ENCODE measurements around the gene DDX51. TPM values are rescaled to one million over a fixed set of nuclear protein-coding genes. Genes with fewer than 3 reads are reported as not detected.

DDX51 gene
- polyA plus RNA-seq, 3 donors = 15.2 to 25.7 (median 21.5) TPM

DNA sequence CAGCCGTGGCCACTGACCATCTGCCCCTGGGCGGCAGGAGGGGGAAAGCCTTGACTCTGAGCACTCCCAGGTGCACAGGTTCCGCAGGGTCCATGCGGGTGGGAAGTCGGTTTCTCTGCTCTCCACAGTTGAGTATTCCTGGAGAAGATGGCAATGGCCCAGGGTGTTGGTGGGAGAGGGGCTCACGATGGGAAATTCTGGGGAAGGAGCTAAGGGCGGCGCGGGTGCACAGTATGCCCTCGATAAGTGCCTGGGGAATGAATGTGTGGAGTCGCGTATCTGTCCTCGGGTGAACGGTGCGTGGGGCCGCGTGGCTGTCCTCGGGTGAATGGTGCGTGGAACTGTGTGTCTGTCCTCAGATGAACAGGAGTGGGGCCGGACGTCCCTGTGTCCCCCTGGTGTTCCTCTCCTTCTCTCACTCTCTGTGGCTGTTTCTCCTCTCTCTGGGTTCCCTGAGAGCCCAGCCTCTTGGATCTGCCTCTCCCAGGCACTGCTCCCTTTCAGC, 38.1 kb upstream of the DDX51 start:
- no peak for DNase-seq

DNA sequence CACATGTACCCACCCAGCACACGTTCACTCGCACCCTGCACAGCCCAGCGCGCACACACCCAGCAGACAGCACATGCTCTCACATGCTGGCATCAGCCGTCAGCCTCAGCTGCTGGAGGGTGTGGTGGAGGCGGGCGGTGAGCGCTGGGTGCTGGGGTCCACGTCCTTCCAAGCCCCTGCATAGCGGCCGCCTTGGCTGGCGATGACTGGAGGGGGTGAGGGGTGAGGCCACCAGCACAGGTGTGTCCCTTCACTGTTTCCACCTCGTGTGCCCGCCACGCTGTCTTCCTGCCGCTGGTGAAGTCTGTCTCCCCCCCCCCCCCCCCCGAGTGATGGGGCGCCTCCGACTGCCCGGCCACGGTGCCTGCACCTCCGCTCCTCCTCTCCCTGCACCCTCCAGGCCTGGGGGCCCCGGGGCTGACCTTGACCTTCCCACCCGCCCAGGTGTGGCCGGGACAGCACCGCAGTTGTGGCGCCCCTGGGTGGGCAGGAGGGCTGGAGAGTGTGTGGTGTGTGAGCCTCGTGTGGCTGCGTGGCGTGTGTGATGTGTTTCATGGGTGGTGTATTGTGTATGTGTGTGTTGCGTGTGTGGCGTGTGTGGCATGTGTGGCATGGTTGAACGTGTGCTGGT, 37.6 kb upstream of the DDX51 start:
- DNase-seq = no peak

DNA sequence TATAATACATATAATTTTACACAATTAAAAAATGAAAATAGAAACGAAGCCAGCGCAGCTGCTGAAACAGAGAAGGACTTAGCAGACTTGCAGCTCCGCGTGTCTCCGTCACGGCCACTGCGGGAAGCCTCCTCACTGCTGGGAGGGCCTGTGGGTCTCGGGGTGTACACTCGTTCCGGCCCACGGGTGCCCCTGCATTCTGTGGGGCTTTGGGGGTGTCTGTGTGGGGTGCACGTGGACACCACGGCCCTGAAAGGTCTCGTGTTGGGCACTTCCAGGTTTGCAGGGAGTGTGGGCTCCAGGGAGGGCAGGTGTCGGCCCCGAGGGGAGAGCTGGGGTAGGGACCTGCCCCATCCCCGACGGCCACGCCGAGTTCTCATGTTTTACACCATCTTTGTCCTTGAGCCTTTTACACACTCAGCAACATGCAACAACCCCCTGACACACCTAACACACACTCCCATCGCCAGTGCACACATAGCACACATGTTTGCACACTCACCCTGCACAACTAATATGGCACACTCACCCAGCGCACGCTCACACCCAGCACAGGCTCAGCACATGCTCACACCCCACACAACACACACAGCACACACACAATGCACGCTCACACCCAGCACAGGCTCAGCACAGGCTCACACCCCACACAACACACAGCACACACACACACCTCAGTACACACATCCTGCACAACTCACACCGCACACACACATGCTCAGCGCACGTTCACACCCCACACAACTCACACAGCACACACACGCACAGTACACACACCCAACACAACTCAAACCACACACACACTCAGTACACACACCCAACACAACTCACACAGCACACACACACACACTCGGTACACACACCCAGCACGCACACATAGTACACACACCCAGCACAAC, 36.8 kb upstream of the DDX51 start:
- DNase-seq = no peak

DNA sequence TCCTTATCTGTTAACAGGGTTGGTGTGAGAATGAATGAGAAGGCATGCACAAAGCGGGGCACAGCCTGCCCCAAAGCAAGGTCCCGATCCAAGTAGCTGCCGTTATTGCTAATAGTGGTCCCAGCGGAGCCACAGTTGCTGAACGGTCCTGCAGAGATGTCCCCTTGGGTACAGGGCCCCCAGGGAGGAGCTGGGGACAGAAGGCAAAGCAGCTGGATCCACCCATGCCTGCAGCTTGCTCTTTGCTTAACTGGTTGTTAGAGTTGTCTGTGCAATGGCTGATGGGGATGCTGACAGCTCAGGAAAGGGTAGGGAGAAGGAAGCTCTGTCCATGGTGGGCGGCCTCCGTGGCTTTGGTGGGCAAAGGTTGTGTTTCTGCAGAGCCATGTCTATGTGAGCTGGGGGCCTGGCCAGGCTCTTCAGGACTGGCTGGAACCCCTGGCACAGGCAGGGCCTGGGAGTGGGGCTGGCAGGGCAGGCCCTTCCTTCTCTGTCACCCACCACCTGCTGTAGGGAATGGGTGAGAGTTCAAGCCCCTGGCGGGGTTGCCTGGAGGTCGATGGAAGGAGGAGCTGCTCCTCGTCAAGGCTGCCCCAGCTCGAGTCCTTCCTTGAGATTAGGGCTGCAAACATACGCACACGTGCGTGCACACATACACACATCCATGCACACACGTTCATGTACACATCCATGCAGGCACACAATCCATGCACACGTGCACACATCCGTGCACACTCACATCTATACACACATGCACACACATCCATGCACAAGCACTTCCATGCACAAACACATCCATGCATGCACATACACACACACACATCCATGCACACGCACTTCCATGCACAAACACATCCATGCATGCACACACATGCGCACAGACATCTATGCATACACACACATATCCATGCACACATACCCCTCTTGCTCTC, 35.6 kb upstream of the DDX51 start:
- no peak for DNase-seq

DNA sequence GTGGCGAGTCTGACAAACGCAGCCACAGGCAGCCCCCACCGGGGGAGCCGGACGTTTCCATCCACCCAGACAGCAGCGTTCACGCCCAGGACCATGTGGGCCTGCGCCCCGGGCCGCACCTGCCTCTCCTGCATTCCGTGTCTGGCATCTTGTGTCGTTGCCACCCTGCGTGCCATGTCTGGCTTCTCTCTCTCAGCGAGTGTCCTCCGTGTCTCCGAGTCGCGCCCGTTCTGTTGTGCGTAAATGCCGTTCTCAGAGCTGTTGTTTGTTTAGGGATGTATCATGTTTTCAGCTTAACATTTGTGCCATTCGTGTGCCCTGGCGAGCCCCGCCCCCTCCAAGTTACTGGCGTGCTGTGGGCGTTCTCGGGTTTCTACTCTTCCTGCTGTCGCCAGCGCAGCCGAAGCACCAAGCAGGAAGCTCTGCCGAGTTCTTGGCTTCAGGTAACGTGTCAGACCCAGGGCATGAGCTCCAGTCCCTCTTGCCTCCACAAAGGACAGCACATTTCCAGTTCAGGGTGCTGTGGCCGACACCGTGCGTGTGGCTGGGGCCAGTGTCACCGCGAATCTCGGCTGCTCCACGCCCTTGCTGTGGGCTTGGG, 34.8 kb upstream of the DDX51 start:
- DNase-seq = no peak

DNA sequence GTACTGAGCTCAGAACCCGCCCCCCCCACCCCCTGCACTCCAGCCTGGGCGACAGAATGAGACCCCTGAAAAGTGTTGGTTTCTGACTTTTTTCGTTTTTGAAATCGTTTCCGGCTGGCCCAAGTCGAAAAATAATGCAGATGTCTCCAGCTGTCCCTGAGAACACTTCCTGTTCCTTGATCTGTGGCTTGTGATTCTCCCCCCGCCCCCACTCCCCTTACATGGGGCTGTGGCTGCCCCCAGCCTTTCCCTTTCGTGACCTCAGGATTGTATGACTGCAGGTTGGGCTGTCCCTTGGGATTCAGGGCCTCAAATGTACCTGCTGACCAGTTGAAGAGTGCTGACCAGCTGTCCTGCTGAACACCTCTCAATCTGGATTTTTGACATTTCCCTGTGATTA, 34.2 kb upstream of the DDX51 start:
- DNase-seq = peak; percentile 48

DNA sequence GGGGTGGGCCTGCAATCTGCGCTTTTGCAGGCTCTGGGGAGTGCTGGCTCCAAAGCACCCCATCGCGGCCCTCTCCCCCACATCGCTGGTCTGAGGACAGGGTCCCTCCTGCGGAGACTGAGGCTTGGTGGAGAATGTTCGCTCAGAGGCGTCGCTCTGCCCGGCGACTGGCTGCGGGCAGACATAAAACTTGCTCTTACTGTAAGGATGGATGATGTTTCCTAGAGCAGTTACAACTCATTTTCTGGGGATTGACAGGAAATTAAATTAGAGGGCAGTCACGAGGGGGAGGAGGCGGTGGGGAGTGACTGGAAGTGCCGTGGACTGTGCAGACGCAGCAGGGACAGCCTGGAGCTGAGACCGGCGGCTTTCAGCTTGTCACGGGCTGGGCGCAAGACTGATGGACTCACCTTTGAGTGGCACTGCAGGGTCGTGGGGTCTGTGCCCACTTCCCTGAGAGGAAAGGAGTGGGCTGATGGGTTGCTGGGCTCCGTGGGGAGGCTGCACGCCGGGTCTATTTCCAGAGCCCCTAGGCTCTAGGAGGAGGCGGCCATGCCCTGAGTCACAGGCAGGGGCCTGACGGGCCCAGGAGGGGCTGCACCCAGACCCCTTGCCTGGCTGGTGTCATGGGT, 32.9 kb upstream of the DDX51 start:
- DNase-seq = peak; percentile 47

DNA sequence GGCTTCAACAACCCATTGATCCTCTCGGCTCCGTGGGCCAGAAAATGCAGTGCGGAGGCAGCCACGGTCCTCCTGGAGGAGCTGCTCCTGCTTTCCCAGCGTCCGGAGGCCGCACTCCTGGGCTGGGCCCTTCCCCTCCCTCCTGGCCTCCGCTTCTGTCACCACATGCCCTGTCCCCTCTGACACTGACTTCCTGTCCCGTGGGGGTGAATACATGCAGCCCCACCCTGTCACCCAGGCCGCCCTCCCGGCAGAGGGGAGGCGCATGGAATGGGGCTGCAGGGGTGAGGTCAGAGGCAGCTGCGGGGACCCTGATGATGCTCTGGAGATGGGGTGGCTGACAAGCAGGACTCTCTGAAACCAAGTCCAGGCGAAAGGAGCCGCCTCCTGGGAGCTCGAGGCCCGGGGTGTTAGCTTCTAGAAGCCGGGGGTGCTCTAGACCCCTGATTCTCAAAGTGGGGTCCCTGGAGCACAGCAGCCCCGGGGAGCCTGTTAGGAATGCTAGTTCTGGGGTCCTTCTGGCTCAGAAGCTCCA, 32.3 kb upstream of the DDX51 start:
- DNase-seq = no peak

DNA sequence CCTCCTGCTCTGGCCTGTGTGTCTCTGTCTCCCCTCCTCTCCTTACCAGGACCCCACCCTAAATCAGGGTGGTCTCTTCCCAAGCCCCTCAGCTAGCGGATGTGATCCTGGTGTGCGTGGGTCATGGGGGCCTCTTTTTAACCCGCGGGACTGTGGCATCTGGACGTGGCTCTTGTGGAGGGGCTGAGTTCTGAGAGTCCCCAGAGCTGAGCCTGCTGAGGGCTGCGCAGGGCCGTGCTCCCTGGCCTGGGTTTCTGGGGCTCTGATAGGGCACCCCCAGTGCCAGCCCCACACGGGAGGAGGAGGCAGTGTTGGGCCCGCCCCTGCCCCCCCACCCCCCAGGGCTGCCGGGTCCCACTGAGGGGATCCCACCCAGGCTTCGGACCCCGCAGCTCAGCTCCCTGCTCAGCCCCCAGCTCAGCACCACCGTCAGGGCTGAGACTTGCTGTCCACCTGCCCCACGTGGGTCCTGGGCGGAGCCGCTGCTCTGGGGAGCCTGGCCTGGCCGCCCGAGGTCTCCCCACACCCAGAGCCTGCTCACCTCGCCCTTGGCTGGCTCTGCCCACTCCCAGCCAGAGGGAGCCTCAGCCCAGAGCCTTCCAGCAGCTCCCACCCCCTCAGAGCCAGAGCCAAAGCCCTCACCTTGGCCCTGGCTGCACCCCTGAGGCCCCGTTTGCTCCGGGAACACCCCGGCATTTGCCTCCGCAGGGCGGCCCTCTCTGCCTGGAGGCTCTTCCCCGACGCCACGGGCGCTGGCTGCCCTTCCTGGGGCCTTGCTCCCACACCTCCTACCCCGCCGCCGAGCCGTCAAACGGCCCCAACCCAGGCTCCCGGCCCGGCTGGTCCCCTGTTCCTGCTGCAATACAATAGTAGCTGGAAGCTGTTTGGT, 31.6 kb upstream of the DDX51 start:
- no peak for DNase-seq

DNA sequence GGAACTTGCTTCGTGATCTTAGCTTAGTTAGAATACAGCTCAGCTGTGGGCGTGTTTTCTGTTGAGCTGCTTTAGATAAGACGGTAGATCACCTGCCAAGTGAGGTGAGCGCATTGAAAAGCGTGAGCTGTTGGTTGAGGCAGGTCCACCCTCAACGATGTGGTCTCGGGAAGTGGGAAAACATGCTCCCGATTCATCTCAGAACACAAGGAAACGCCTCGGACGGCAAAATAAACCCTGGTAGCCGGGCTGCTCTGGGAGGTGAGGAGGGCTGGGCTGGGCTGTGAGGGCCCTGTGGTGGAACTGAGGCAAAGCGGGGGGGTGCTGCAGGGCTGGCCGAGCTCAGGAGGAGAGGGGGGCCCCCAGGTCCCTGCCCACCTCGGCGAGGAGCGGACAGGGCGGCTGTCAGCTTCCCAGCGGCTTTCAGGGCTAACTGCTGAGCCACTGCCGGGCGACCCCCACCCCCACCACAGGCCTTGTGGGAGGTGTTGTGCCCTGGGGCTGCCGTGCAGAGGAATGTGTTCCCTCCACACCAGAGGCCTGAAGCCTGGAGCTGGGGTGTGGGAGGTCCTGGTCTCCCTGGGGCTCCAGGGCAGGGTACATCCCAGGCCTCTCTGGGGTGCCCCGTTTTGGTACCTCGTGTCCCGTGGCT, 30.8 kb upstream of the DDX51 start:
- no peak for DNase-seq

DNA sequence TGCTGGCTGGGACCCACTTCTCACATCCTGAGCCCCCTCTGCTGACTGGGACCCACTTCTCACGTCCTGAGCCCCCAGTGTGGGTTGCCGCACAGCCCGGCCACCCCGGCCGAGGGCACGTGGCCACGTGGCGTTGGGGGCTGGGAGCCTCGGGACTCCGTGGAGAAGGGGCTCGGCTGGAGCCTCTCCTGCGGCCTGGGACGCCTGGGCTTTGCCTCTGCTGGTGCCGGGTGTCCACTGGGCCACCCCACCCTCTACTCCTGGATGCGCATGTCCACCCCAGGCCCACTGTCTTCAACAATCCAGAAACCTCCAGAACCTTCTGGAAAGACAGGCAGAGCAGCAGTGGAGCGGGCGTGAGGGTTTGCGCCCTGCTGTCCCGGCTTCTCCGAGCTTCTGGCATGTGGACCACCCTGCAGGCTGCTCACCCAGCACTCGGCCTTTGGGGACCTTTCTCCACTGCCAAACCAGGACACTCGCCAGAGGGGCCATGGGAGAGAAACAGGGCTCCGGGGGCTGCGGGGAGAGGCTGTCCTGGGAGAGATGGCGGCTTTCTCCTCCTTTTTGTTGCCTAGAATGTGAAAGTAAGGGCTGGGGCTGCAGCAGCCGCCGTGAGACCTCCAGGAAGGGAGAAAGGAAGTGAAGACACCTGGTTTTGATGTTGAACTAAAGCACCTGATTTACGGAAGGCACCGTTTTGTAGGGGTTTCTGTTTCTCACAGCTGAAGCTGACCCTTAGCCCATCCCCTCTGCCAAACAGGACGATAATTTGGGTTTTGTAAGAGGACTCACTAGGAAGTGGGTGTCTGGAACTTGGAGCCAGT, 30.1 kb upstream of the DDX51 start:
- DNase-seq = no peak

DNA sequence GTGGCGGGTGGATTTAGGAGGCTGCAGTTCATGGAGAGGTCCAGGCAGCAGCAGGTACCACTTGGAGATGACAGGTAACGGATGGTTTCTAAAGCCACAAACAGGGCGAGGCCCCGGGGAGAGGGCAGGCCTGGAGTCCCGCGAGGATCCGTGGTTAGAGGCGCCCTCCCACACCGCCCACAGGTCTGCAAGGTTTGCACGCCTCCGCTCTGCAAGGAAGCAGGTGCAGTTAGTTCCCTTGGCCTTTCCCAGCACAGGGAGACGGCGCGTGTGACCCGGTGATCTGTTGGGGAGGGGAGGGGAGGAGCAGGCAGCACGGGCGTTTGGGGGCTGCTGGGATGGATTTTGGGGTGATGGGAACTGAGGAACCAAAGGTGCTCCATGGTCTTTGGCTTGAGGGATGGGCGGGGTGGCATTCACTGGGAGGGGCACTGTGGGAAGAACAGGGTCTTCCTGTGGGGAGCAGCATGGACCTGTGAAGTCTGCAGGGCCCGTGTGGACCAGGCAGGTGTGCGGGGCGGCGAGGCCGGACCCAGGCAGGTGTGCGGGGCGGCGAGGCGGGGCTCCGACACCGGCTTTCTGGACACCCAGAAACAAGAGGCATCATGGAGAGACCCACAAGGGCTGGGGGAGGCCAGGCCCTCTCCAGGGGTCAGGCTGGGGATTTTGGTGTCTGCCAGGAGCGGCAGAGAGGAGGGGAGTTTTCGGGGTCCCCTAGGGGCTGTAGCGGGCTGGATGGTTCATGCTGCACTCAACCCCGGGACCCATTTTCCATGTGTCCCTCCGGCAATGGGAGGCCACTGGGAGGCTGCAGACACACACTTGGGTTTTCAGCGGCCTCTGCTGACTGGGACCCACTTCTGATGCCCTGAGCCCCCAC, 29.3 kb upstream of the DDX51 start:
- DNase-seq = no peak

DNA sequence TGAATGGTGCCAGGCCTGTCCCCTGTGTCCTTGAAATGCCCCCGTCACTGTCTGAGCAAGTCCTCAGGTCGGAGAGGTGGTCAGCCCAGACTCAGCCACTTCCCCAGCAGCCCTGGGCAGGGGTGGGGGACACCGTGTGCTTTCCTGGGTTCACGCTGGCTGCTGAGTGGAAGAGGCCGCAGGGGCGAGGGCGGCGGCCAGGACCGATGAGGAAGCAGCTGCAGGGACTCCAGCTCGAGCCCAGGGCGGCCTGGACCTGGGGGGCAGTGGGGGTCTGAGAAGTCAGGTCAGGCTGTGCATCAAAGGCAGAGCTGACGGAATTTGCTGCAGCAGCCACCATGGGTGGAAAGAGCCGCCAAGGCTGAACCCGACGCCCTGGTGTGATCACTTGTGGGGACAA, 28.5 kb upstream of the DDX51 start:
- DNase-seq = no peak

DNA sequence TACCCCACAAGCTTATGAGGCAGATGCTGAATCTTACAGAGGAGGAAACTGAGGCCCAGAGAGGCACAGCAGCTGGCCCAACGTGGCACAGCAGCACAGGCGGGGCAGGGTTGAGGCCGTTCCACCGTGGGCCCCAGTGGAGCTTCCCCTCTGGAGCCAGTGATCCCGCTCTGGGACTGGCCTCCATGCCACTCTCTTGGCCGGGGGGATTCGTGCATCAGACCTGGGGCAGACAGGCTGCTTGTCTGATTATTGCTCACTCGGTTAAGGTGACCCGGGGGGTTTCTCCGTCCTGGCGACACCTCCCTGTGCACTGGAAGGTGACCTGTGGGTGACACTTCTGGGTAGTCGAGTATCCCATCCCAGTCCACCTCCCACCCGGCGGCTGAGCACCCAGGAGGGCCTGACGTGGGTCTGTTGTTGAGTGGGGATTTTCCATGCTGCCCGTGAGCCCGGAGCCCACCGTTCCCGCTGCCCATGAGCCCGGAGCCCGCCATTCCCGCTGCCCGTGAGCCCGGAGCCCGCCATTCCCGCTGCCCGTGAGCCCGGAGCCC, 27.9 kb upstream of the DDX51 start:
- no peak for DNase-seq

DNA sequence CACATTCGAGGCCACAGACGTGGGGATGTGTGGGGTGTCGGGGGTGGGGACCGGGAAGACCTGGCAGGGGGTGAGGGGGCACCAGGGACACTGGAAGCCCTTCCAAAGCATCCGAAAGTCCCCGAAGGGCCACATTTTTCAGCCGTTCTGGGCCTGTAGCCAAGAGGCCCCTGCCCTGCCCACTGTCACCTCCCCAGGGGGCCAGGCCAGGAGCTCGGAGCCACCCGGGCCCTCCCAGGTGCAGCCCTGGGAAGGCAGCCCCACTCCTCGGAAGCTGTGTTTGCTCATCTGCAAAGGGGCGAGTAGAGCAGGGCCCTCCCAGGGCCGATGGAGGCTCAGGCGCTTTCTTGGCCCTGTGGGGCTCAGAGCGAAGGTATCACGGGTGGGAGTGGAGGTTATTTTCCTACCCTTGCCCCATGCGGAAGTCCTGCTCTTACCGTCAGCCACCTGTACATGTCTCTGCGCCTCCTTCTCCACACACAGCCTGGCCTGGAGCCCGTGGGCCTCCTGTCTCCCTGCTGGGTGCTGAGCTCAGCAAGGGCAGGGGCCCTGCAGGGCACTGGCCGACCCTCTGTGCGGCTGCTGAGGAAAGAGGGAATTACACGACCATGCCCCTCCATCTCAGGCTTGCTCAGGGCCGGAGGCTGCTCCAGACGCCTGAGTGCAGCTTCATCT, 27.3 kb upstream of the DDX51 start:
- no peak for DNase-seq

DNA sequence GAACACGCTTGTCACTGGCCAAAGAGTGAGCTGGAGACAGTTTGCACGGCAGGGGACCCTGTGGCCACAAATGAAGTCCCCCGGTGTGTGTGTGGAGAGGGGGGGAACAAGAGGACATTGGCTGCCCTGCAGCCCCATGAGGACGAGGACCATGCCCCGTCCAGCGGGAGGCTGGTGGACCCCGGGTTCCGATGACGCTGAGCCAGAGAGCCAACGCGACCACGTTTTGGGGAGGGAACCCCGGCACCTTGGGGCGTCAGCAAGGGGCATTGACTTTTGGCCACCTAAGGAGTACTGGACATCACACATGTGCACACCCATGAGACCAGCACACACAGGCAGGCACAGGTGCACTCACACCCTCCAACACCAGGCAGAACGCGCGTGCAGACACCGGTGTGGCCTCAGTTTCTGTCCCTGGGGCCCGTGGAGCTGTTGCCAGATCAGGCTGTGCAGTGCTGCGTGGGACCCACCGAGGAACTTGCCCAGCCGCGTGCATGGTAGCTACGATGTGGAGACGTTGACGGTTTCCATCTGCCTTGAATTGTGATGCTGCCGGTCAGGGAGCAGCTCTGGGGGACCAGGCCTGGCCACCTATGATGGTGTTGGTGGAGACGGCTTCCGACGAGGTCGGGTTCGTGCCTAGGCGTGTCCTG, 26.6 kb upstream of the DDX51 start:
- DNase-seq = no peak
